CD14-positive monocyte (primary cell): Measurements from ENCODE around the gene CTSE. TPM values are rescaled to one million over a fixed set of nuclear protein-coding genes. Genes with fewer than 3 reads are reported as not detected.

Experiments
- DNase-seq, 3 donors: peaks; one replicate each; pipeline ENCODE4 v3.0.0-alpha.2; 2011 to 2022
- H2AFZ ChIP-seq: 2 replicates; pipeline ENCODE4 v1.6.0; 2012; ENCODE audit warnings: mild to moderate bottlenecking, low read depth, low read length, inconsistent platforms; ENCODE audit not compliant: insufficient read depth, poor library complexity, severe bottlenecking
- H3K27ac ChIP-seq, 2 donors: 1 replicate in 1 of 2; 2 replicates in 1 of 2; pipeline ENCODE4 v1.5.1; 2012 to 2013; ENCODE audit warnings: low read length in 2 of 2, control low read depth in 1 of 2, inconsistent platforms in 1 of 2, low read depth in 1 of 2, mild to moderate bottlenecking in 1 of 2
- H3K27me3 ChIP-seq, 2 donors: one replicate each; pipeline versions ENCODE4 v1.6.0 to v1.6.1; 2011 to 2013; ENCODE audit warnings: low read length in 2 of 2; ENCODE audit not compliant: control insufficient read depth in 2 of 2, insufficient read depth in 2 of 2
- H3K36me3 ChIP-seq, 2 donors: replicated peaks in 1 of 2; 1 replicate in 1 of 2; 2 replicates in 1 of 2; pipeline versions ENCODE4 v1.5.1 to v1.6.1; 2012 to 2013; ENCODE audit warnings: low read length in 2 of 2, control low read depth in 1 of 2, inconsistent platforms in 1 of 2, mild to moderate bottlenecking in 1 of 2; ENCODE audit not compliant: insufficient read depth in 2 of 2, control insufficient read depth in 1 of 2
- H3K4me1 ChIP-seq, 2 donors: 1 replicate in 1 of 2; 2 replicates in 1 of 2; pipeline versions ENCODE4 v1.5.1 to v1.6.1; 2012 to 2013; ENCODE audit warnings: low read length in 2 of 2, control low read depth in 1 of 2, inconsistent platforms in 1 of 2, mild to moderate bottlenecking in 1 of 2, moderate library complexity in 1 of 2; ENCODE audit not compliant: insufficient read depth in 2 of 2, control insufficient read depth in 1 of 2
- H3K4me2 ChIP-seq: replicated peaks from 2 replicates; pipeline ENCODE3; 2012; ENCODE audit warnings: low read length, moderate library complexity, mild to moderate bottlenecking; ENCODE audit not compliant: poor library complexity, severe bottlenecking; ENCODE audit errors: extremely low read depth
- H3K4me3 ChIP-seq, 3 experiments: fragments of 200-600 bp in 1 of 3; sonication (generic) in 1 of 3; replicated peaks in 1 of 3; 1 replicate in 2 of 3; 2 replicates in 1 of 3; pipeline ENCODE4 v1.5.1; 2011 to 2013; ENCODE audit warnings: low read length in 3 of 3, mild to moderate bottlenecking in 3 of 3, control low read depth in 2 of 3, low read depth in 2 of 3, inconsistent platforms in 1 of 3, moderate library complexity in 1 of 3
- H3K79me2 ChIP-seq: 2 replicates; pipeline ENCODE4 v1.6.0; 2012; ENCODE audit warnings: mild to moderate bottlenecking, control low read depth, inconsistent platforms, low read length, moderate library complexity; ENCODE audit not compliant: insufficient read depth
- H3K9ac ChIP-seq: 2 replicates; pipeline ENCODE4 v1.6.0; 2017; ENCODE audit warnings: low read length, mild to moderate bottlenecking; ENCODE audit not compliant: insufficient read depth, poor library complexity, severe bottlenecking
- H3K9me3 ChIP-seq, 2 donors: replicated peaks in 1 of 2; 1 replicate in 1 of 2; 2 replicates in 1 of 2; pipeline versions ENCODE4 v1.5.1 to v1.6.1; 2012 to 2013; ENCODE audit warnings: low read length in 2 of 2, control low read depth in 1 of 2; ENCODE audit not compliant: control insufficient read depth in 1 of 2, insufficient read depth in 1 of 2
- H4K20me1 ChIP-seq: 2 replicates; pipeline ENCODE4 v1.6.0; 2012; ENCODE audit warnings: mild to moderate bottlenecking, low read length, control low read depth, moderate library complexity; ENCODE audit not compliant: insufficient read depth
- H3K27ac Mint-ChIP-seq, 7 donors: one replicate each; pipeline ENCODE4 v1.8.0; 2020; ENCODE audit warnings: mild to moderate bottlenecking in 7 of 7, mixed read lengths in 7 of 7, moderate library complexity in 6 of 7, inconsistent platforms in 2 of 7
- H3K27me3 Mint-ChIP-seq, 3 donors: one replicate each; pipeline ENCODE4 v1.8.0; 2021 to 2022; ENCODE audit warnings: low read depth in 3 of 3, mild to moderate bottlenecking in 3 of 3, mixed read lengths in 3 of 3, moderate library complexity in 3 of 3, inconsistent platforms in 1 of 3
- H3K36me3 Mint-ChIP-seq, 2 donors: one replicate each; pipeline ENCODE4 v1.8.0; 2020; ENCODE audit warnings: mixed read lengths in 2 of 2, inconsistent platforms in 1 of 2, mild to moderate bottlenecking in 1 of 2
- H3K4me1 Mint-ChIP-seq: one replicate; pipeline ENCODE4 v1.8.0; 2020; ENCODE audit warnings: mild to moderate bottlenecking, mixed read lengths
- H3K4me3 Mint-ChIP-seq, 2 donors: one replicate each; pipeline ENCODE4 v1.8.0; 2020; ENCODE audit warnings: mild to moderate bottlenecking in 2 of 2, mixed read lengths in 2 of 2, moderate library complexity in 1 of 2
- H3K9me3 Mint-ChIP-seq, 7 donors: one replicate each; pipeline ENCODE4 v1.8.0; 2020 to 2022; ENCODE audit warnings: mixed read lengths in 7 of 7, mild to moderate bottlenecking in 6 of 7, moderate library complexity in 6 of 7, inconsistent platforms in 2 of 7
- CTCF ChIP-seq: fragments of 200-600 bp; IDR thresholded peaks from one replicate; pipeline ENCODE4 v1.8.0; 2022; ENCODE audit warnings: antibody characterized with exemption, mild to moderate bottlenecking
- WGBS: methylation state at CpG from one replicate; pipeline ENCODE4 v1.1.5; 2013; ENCODE audit warnings: missing lambda C conversion rate; ENCODE audit not compliant: insufficient coverage; 5-methylcytosine and 5-hydroxymethylcytosine counted together
- intact Hi-C, 2 donors: fragments of 100-400 bp; cut with micrococcal nuclease; formaldehyde crosslinking; loops; one replicate each; pipeline versions ENCODE4 v1.15.0 to v1.15.1; 2023
- polyA plus RNA-seq, 3 donors: library from polyadenylated mRNA; depleted of rRNA in 1 of 3; unstranded in 2 of 3; stranded (reverse) in 1 of 3; fragments of 300-500 nt in 2 of 3; fragments of >200 nt in 1 of 3; fragmentation: Illumina TruSeq in 2 of 3; gene quantifications; 1 replicate in 2 of 3; 2 replicates in 1 of 3; pipeline ENCODE4 v1.2.3, GENCODE V29; 2012 to 2021

Gene CTSE
- polyA plus RNA-seq, 3 donors, result not detected

GRCh38 chr1:206060844-206061243 is 37.1 kb upstream of the CTSE start:
- WGBS, result no CpG with 5 or more reads among the region's 3 CpGs
- TF ChIP-seq CTCF, result no peak
- H3K4me1 ChIP-seq, result peaks cover 10 to 15% of the 10 kb centered on the region in 2 donors
- H3K27me3 ChIP-seq, result no peaks in the 10 kb centered on the region
- Mint-ChIP-seq H3K9me3 (peaks cover 0 to 4% (median 0%) of the 10 kb centered on the region in 7 donors), H3K4me3 (no peak overlapping the region), H3K36me3 (no peaks in the 10 kb centered on the region), H3K27me3 (peaks cover 0 to 3% (median 0%) of the 10 kb centered on the region in 3 donors), H3K4me1 (peaks cover 17% of the 10 kb centered on the region), H3K27ac (peak overlapping the region in 1 of 7 donors; percentile 58)
- no peak overlapping the region for H3K4me3 ChIP-seq
- H4K20me1 ChIP-seq, result no peaks in the 10 kb centered on the region
- no peak overlapping the region for H3K4me2 ChIP-seq
- no peak overlapping the region for H2AFZ ChIP-seq
- intact Hi-C loops, result no loop called here
- no peak for DNase-seq
- H3K79me2 ChIP-seq, result no peaks in the 10 kb centered on the region
- no peak overlapping the region for H3K9ac ChIP-seq
- H3K36me3 ChIP-seq, result no peaks in the 10 kb centered on the region
- H3K27ac ChIP-seq, result no peak overlapping the region
- no peaks in the 10 kb centered on the region for H3K9me3 ChIP-seq

GRCh38 chr1:206059355-206059915 is 35.7 kb upstream of the CTSE start:
- intact Hi-C loops, result no loop called here

More at GRCh38 chr1:206059355-206059915, 35.7 kb upstream of the CTSE start:
- DNase-seq, result peak in 1 of 3 donors; percentile 26
- peaks cover 0 to 3% (median 0%) of the 10 kb centered on the region in 3 donors for H3K27me3 Mint-ChIP-seq
- TF ChIP-seq CTCF, result no peak
- Histone ChIP-seq H3K9me3 (no peaks in the 10 kb centered on the region), H3K4me2 (no peak overlapping the region), H2AFZ (no peak overlapping the region), H4K20me1 (no peaks in the 10 kb centered on the region), H3K27me3 (no peaks in the 10 kb centered on the region), H3K27ac (no peak overlapping the region), H3K79me2 (no peaks in the 10 kb centered on the region), H3K36me3 (no peaks in the 10 kb centered on the region), H3K4me1 (peaks cover 7 to 8% of the 10 kb centered on the region in 2 donors), H3K9ac (no peak overlapping the region), H3K4me3 (no peak overlapping the region)
- peaks cover 10% of the 10 kb centered on the region for H3K4me1 Mint-ChIP-seq
- H3K9me3 Mint-ChIP-seq, result peaks cover 0 to 4% (median 0%) of the 10 kb centered on the region in 7 donors
- 70% methylated on average over 2 of the region's 3 CpGs for WGBS
- H3K4me3 Mint-ChIP-seq, result no peak overlapping the region
- H3K36me3 Mint-ChIP-seq, result no peaks in the 10 kb centered on the region
- H3K27ac Mint-ChIP-seq, result peak overlapping the region in 1 of 7 donors; percentile 8
